Chondrocyte (in vitro differentiated cells): ENCODE measurements around the gene SH2D3A. TPM values are rescaled to one million over a fixed set of nuclear protein-coding genes. Genes with fewer than 3 reads are reported as not detected.
A peak's percentile ranks its signal among the peaks of the same experiment; 100 is the strongest.

ENCODE experiments used
- DNase-seq: peaks from one replicate; pipeline ENCODE4 v3.0.0; 2021; ENCODE audit warnings: mixed read lengths, low spot score
- H3K27ac Mint-ChIP-seq: one replicate; pipeline ENCODE4 v1.8.0; 2021; ENCODE audit warnings: mild to moderate bottlenecking, moderate library complexity, mixed read lengths; ENCODE audit not compliant: unreplicated experiment
- H3K27me3 Mint-ChIP-seq: 2 replicates; pipeline ENCODE4 v1.8.0; 2021; ENCODE audit warnings: low read depth, mixed read lengths
- H3K36me3 Mint-ChIP-seq: 2 replicates; pipeline ENCODE4 v1.8.0; 2021; ENCODE audit warnings: low read depth, mixed read lengths
- H3K4me1 Mint-ChIP-seq: 2 replicates; pipeline ENCODE4 v1.8.0; 2021; ENCODE audit warnings: low read depth, mild to moderate bottlenecking, mixed read lengths
- H3K4me3 Mint-ChIP-seq: one replicate; pipeline ENCODE4 v1.8.0; 2021; ENCODE audit warnings: mild to moderate bottlenecking, moderate library complexity, mixed read lengths; ENCODE audit not compliant: unreplicated experiment
- H3K9me3 Mint-ChIP-seq: 2 replicates; pipeline ENCODE4 v1.8.0; 2021; ENCODE audit warnings: low read depth, mixed read lengths
- CTCF ChIP-seq: fragments of 200-600 bp; sonication (generic); IDR thresholded peaks from 2 replicates; pipeline ENCODE4 v1.5.0; 2021; ENCODE audit warnings: antibody characterized with exemption, mild to moderate bottlenecking, moderate library complexity
- total RNA-seq: library from RNA; stranded (reverse); gene quantifications from 3 replicates; pipeline ENCODE4 v1.2.1, GENCODE V29; 2021

The SH2D3A gene
- total RNA-seq, 1 donor from 2014 or later: 0.52 TPM

- peak overlapping the region; percentile 64 for H3K4me3 Mint-ChIP-seq
- DNase-seq: no peak
- H3K9me3 Mint-ChIP-seq: no peaks in the 10 kb centered on the region
- peaks cover 34% of the 10 kb centered on the region for H3K36me3 Mint-ChIP-seq
- no peak for TF ChIP-seq CTCF
- no peaks in the 10 kb centered on the region for H3K27me3 Mint-ChIP-seq
- H3K4me1 Mint-ChIP-seq: peaks cover 57% of the 10 kb centered on the region
- H3K27ac Mint-ChIP-seq: peak overlapping the region; percentile 99
Measured at GRCh38 chr19:6744381-6745301, 22.6 kb downstream of the SH2D3A start.

- Mint-ChIP-seq H3K27ac (peak overlapping the region; percentile 99), H3K4me1 (peaks cover 60% of the 10 kb centered on the region), H3K9me3 (no peaks in the 10 kb centered on the region), H3K27me3 (no peaks in the 10 kb centered on the region), H3K4me3 (peak overlapping the region; percentile 64), H3K36me3 (peaks cover 31% of the 10 kb centered on the region)
- no peak for TF ChIP-seq CTCF
- DNase-seq: no peak
Measured at GRCh38 chr19:6743714-6744380, 23.4 kb downstream of the SH2D3A start.

- DNase-seq: no peak
- TF ChIP-seq CTCF: no peak
- Mint-ChIP-seq H3K4me3 (peak overlapping the region; percentile 42), H3K9me3 (no peaks in the 10 kb centered on the region), H3K27ac (peak overlapping the region; percentile 87), H3K36me3 (peaks cover 25% of the 10 kb centered on the region), H3K4me1 (peaks cover 68% of the 10 kb centered on the region), H3K27me3 (no peaks in the 10 kb centered on the region)
Measured at GRCh38 chr19:6743066-6743465, 24.2 kb downstream of the SH2D3A start.

- Mint-ChIP-seq H3K27me3 (no peaks in the 10 kb centered on the region), H3K4me1 (peaks cover 77% of the 10 kb centered on the region), H3K36me3 (peaks cover 16% of the 10 kb centered on the region), H3K27ac (peak overlapping the region; percentile 74), H3K9me3 (no peaks in the 10 kb centered on the region), H3K4me3 (peak overlapping the region; percentile 85)
- peak; percentile 4 for TF ChIP-seq CTCF
- DNase-seq: no peak
Measured at GRCh38 chr19:6740589-6741343, 26.5 kb downstream of the SH2D3A start.
